HTERT RPE-1 (cell line): Measurements from ENCODE around the gene MYOM1.

Source experiments
- in situ Hi-C: fragments of 300-500 bp; cut with MboI; formaldehyde crosslinking; loops from 4 replicates; pipeline ENCODE4 v1.14.3; 2020; ENCODE audit warnings: low sequenced_read_pairs

Gene MYOM1

DNA sequence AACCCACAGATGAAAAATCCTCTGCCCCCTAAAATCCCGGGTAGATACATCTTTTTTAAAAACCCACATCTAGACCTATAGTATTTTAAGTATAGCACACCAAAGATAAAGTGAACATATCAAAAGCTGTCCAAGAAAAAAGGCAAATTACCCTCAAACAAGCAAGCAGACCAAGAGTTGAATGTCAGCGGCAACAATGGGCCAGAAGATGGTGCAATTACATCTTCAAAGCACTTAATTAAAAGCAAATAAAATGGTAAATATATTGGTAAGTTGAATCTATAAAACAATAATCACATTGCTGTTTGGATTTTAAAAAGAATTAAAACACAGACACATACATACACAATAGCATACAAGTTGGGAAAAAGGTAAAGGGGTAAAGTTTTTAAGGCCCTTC is 98.5 kb downstream of the MYOM1 start:
- in situ Hi-C loops = no loop called here

DNA sequence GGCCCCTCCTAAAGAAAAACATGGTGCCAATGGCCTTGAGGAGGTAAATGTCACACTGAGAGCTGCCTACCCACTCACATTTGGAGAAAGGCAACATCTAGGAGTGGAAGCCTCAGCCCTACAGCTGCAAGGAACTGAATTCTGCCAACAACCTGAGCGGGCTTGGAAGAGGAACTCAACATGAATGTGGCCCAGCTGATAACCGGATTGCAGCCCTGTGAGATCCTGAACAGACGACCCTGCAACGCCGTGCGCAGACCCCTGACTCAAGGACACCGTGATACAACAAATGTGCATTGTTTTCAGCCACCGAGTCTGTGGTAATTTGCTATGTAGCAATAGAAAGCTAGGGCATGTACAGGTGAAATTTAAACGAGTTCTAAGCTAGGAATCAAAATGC is 99.4 kb downstream of the MYOM1 start:
- in situ Hi-C loops = no loop called here

DNA sequence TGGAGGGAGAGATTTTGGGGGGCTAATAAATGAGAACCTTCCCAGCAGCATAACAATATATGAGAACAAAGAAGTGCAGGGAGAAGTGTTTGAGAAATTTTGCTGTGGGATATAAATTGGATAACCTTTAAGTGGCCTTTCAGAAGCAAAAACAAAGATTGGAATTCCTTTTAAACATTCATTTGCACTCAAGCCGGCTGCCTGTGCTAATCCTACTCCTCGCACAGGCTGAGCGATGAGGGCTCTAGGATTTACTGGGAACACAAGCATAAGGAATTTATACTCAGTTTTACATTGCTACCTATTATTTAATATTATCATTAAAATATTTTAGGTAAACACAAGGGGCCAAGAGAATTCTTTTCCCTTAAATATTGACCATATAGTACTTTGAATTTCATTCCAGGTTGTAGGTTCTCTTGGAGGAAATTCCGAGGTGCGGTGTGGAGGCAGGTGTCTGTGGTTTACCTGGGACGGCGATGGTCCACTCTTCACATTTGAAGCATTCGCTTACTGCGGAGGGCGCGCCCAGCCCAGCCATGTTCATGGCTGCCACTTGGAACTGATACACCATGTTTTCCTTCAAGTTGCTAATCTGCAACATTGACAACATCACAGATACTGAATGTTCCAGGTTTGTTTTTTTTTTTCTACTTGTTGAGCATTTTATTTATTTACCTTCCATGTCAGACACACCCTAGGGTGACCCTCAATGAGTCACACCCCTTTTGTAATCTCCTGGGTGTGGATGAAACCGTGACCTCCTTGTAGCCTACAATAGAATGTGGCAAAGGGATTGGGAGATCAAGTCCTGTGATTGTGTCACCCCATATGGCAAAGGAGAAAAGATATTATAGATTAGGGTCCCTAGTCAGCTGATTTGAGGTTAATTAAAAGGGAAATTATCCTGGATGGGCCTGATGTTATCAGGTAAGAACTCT is 100.1 kb downstream of the MYOM1 start:
- in situ Hi-C loops = no loop called here

DNA sequence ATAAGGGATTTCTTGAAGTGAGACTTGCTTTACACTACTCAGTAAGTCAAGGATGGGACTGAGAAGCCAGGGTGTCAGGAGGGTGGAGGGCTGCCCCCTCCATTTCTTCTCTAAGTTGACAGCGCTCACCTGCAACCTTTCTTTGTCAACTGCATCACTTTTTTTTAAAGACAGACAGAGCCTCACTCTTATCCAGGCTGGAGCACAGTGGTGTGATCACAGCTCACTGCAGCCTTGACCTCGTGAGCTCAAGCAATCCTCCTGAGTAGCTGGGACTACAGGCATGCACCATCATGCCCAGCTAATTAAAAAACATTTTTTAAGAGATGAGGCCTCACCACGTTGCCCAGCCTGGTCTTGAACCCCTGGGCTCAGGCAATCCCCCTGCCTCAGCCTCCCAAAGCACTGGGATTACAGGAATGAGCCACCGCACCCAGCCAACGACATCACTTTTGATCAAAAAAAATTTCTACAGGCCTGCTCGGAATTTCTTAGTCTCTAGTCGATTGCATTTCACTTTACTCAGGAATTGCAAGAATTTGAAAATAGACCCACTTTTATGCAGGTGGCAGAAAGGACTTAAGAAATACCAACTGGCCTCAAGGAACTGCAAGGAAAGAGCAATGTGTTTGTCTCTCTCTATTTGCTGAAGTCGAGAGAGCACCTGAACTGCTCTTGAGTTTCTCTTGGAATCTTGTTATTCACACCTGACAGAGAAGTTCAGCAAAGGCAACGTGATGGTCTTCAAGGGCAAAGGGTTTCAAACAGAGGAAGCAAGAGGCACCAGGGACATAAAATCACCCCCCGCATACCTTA is 101.4 kb downstream of the MYOM1 start:
- in situ Hi-C loops = no loop called here

DNA sequence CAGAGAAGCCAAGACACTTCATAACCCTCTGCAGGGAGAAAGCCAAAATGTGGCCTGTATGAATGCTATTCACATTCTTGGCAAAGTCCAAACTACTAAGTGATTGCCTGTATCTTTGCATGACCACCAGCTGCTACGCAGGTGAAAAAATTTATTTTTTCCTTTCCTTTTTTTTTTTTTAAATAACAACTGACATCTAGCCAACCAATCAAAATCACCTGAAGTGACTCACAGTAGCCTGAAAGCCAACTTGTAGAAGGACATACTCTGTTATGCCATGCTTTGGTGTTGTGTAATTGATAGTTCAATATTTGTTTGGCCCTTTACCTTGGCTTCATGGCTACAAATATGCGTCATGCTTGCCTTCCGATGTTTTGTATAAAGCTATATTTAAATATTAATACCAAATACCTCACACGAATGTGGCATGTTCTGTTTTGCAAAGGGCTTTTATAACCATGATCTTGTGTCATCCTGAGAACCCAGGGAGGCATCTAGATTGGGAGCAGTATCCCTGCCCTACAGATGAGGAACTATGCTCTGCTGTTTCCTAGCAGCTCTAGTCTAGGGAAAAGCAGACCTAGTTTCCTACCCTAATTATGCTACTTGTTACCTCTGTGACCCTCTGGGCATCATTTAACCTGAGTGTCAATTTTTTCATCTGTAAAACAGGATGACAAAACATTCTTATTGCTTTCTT is 102.1 kb downstream of the MYOM1 start:
- in situ Hi-C loops = no loop called here

DNA sequence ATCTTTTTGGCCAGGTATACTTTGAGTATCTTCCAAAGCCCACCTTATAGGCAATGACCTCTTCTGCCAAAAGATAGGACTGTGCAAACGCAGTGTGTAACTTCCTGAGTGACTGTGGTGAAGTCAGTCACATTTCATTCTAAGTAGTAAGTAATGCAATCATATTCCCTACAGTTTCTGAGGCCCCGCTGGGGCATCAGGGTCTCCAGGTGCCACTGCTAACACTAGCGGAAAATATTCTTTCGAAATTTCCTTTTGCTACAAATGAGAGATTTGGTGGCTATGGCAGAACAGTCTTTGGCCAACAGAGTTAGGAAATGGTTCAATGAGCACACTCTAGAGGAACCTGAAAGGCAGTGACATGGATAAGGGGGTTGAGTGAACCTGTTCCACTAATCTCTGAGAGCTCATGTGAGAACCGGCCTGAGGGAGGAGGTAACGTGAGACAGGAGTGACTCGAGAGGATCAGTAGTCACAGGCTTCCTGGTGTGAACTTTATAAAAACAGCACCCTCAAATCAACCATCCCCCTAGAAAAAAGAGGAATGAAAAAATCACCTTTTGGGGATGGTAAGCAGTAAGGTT is 104.2 kb downstream of the MYOM1 start:
- in situ Hi-C loops = no loop called here

DNA sequence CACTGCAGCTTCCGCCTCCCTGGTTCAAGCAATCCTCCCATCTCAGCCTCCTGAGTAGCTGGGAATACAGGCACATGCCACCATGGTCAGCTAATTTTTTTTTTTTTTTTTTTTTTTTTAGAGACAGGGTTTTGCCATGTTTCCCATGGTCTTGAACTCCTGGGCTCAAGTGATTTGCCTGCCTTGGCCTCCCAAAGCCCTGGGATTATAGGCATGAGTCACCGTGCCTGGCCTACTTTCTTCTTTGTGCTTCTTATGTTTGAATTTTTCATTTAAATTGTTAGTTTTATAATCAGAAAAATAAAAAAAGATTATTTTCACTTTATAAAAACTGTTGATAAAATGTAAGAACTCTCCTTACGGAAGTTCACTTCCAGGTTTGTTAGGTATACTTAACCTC is 105.3 kb downstream of the MYOM1 start:
- in situ Hi-C loops = no loop called here

DNA sequence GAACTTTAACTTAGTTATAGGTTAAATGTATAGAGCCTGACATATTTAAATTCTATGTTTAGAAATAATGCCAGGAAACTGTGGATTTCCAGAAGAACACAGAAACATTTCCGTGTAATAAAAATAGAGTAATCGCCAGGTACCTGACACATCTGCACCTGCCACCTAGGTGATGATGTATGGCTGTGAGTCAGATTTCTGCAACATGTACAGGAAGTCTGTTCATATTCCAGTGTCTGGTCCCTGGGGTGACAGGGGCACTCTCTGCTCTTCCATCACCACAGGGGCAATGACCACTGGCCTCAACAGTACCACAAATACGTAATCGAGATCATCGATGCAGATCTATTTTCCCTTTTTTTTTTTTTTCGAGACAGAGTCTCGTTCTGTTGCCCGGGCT is 105.7 kb downstream of the MYOM1 start:
- in situ Hi-C loops = no loop called here

DNA sequence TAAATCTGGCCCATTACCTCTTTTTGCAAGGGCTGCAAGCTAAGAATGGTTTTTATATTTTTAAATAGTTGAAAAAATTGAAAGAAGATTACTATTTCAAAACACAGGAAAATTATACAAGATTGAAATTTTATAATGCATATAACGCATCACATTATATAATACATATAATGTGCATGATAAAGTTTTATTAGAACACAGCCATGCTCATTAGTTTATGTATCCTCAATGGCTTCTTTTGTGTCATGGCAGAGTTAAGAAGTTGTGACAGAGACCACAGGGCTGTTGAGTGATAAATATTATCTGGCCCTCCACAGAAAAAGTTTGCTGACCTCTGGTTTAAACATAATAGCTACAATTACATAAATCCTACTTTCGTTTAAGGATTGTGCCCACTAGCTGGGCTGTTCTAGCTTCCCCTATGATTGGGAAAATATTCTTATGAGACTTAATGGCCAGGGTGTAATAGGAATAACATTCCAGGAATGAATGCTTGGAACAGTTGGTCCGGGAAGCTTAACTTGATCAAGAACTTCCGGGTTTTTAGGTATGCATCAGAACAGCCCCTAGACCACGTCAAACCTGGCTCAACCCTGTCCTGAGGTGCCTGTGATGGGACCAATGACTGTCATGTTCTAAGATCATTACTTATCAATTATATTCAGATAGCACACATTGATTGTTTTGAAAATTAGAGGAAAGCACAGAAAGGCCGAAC is 108.1 kb downstream of the MYOM1 start:
- in situ Hi-C loops = no loop called here

DNA sequence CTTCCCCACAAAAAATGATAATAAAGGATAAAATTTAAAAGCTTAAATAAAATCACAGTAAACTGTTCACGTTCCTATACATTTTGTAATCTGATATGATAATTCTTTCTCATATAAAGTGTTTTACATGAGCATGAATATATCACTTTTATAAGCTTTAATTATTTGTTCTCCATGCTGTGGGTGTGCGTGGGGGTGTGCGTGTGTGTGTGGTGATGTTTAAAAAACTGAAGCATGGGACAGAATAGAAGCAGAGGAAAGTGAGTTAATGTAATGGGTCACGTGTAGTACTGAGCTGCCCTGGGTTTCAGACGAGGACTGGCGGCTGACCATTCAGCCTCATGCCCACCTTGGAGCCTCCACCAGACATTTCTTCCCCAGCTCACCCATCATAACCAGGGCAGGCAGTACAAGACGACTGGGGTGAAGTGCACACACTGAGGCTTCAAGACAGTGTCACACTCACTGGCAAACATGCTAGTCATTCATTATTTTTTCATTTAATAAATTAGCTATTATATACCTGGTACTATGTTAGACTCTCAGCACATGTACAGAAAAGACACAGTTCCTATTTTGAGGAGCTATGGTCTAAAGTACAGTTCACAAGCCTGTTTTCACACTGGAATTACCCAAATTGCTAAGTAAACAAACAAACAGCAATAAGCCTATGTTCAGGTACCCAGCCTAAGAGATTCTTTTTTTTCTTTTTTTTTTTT is 109.6 kb downstream of the MYOM1 start:
- in situ Hi-C loops = no loop called here

DNA sequence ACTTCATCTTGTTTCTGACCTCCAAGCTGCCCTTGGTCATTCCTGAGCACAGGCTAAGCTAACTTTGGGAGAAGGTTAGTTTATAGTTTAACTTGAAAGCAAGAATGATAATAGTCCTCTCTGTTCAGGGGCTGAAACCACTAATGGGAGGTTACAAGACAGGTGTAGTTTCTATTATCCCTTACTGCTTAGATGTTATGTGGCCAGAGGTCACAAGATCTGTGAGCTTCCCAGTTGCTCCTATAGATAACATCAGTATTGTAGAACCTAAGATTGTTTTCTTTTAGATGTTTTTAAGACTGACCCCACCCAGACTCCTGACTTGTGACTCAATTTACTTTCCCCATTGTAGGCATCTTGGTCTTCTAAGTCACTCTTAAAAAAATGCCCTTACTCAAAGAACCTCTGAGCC is 112.0 kb downstream of the MYOM1 start:
- in situ Hi-C loops = no loop called here

DNA sequence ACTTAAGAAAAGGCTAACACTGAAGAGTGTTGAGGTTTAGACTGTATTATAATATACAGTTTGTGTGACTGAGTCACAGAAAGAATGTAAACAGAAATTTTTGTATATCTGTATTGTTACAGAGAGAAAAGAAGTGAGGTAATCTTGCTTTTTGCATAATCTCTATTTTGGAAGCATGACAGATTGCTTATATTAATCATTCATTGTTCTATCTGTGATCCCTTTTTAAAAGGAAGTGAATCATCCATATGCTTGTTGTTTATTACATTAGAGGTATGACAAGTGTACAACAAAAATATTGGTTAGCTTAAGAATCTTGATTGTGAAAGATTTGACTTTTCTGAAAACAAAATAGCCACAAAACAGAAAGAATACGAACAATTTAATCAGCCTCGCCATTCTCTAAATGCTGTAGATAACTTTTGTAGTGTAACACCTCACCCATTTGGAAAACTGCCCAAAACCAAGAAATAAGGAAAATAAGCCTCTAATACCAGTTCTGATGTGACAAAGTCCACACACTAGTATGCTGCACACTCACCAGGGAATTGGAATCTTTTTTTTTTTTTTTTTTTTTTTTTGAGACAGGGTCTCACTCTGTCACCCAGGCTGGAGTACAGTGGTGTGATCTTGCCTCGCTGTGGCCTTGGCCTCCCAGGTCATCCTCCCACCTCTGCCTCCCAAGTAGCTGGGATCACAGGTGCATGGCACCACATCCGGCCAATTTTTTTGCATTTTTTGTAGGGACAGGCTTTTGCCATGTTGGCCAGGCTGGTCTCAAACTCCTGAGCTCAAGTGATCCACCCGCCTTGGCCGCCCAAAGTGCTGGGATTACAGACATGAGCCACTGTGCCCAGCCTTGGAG is 115.3 kb downstream of the MYOM1 start:
- in situ Hi-C loops = no loop called here

DNA sequence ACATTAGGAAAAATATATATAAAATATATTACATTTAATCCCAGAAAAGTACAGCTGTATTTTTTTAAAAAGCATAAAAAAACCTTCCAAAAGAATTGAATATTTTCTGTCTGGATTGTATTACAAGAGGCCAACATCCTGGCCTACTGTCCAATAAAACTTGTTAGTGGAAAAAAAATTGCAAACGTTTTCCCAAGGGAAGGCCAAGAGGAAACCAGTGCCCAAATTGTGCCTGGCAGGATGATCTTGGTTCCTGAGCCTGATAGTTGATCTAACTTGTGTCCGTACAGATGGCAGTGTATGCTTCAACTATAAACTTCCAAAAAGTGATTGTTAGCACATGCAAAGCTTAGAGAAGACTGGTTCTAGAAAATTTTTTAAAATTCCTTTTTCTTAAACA is 116.2 kb downstream of the MYOM1 start:
- in situ Hi-C loops = no loop called here

DNA sequence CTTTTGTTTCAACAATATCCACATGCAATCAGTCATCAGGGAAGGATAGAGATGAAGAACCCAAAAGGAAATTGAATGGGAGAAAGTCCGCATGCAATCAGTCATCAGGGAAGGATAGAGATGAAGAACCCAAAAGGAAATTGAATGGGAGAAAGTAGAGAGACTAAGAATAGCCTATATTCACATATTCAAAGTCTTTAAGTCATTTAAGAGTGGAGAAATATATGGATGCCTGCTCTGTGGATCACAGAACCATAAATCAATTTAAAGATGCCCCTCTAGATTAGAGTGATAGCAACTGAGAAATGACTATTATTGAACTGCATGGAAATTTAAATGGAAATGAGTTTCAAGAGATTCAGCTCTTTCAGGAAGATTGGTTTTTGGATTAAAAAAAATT is 116.8 kb downstream of the MYOM1 start:
- in situ Hi-C loops = no loop called here

DNA sequence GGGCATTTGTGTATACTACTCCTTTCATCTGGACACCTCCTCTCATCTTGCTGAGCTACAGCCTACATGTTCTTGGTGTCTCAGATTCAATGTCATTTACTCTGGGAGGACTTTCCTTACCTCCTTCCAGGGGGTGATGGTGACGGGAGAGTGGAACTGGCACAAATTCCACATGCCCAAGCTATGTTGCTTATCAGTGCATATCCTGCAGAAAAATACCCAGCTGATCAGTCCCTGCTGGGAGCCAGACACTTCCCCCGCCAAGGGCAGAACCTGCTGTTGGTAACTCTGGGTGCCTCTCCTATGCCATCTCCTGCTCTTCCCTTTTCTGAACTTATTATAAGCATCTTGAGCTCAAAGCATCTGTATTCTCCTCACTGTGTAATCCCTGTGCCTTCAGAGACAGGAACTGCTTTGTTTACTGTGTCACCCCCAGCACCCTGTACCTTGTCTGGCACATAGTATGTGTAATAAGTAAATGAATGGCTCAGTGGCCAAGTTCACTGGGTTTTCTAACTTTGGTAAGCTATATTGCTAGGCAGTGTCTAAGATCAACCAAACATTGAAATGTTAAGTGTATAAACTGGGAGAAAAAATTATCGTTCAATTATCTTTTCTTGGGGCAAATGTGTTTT is 119.2 kb downstream of the MYOM1 start:
- in situ Hi-C loops = no loop called here

DNA sequence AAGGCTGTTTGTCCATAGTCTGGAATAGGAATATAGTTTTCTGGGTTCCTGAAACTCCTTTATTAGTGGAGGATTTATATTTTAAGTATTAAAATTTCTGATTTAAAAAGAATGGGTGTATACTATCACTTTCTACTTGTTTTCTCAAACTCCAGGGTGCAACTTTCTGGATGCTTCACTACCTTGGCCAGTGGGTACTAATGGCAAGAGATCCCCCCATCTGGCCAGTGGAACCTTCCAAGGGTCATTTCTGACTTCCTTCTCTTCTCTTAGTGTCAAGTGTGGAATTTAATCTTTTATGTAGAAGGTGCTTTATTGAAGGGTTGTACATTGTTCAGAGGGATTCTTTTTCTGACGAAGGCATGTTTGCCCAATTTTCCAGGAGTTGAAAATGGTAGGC is 120.4 kb downstream of the MYOM1 start:
- in situ Hi-C loops = no loop called here

DNA sequence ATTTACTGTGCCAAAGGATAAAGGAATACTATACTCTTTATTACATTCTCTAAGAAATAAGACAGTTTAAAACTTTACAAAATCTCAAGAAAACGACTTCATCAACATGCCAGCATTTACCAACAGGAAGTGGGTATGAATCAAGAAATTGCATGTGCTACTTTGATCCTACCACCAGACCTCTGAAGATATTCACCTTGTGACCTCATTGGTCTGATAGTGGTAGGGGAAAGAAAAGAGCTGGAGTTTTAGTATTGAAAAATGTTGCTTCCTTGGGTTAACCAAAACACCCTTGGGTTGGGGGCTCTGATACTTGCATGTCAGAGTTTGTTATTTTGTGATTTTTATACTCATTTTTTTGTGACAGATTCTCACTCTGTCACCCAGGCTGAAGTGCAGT is 122.7 kb downstream of the MYOM1 start:
- in situ Hi-C loops = no loop called here

DNA sequence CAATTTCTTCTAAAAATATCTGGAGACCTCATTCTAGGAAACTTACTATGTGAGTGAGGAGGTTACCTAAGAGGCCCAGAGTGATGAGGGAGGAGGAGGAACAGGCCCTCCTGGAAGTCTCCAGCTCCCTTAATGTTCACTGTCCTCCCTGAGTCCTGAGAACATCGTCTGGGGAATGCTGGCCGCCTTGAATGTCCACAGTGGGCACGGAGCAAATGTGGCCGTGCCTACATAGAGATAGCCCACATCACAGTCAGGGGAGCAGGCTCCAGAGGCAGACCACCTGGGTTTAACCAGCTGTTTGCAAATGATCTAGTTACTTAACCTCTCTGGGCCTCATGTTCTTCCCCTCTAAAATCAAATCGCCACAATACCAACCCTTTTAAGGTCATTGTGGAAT is 123.8 kb downstream of the MYOM1 start:
- in situ Hi-C loops = no loop called here

DNA sequence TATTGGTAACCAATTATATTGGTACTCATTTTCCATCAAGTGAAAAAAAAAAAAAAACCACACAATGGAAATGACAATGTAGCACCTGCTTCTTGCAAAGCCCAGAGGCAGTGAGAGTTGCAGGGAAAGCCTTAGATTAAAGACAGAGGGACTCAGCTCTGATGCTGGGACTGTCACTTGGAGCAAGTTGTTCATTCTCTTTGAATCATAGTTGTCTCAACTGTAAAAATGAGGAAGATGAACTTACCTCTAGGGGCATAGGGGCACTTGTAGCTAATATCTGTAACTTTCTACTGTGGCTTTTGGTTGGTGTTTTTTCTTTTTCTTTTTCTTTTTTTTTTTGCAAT is 125.5 kb downstream of the MYOM1 start:
- in situ Hi-C loops = no loop called here
